ENCODE measurements around the gene HTRA3. TPM values are rescaled to one million over a fixed set of nuclear protein-coding genes. Genes with fewer than 3 reads are reported as not detected.

HTRA3 gene
- total and polyA plus RNA-seq, 2 of the 4 experiments (the other 2 are of a cell fraction): 1.3 to 9.5 TPM

- Histone ChIP-seq H3K56ac (ENCODE audit: extremely low read depth, insufficient read depth, low read length) (no peak overlapping the region), H3K4me3 (ENCODE audit: insufficient read depth, low read depth, low read length) (no peak overlapping the region), H3K4me1 (ENCODE audit: control insufficient read depth, insufficient read depth, low read length) (peaks cover 7% of the 10 kb centered on the region), H4K8ac (ENCODE audit: low read depth in 2 of 2, low read length in 2 of 2) (no peak overlapping the region), H3K36me3 (ENCODE audit: control insufficient read depth, insufficient read depth, low read length) (no peaks in the 10 kb centered on the region), H3K9me1 (ENCODE audit: insufficient read depth, low read length) (0 out of 2 replicates have a peak, but pooled peaks cover 6% of the 10 kb centered on the region), H3K4ac (ENCODE audit: low read depth, low read length) (no peak overlapping the region), H3K27me3 (ENCODE audit: control insufficient read depth, insufficient read depth, low read length) (peaks cover 3% of the 10 kb centered on the region; the same call in 1 of the 2 replicates), H3K4me2 (ENCODE audit: low read depth, low read length) (no peak overlapping the region), H4K91ac (ENCODE audit: insufficient read depth, low read depth, low read length) (no peak overlapping the region), H3K27ac (ENCODE audit: insufficient read depth, low read length) (no peak overlapping the region), H3K23ac (ENCODE audit: low read depth, low read length) (no peak overlapping the region), H3K9me3 (ENCODE audit: control insufficient read depth, insufficient read depth, low read length) (no peaks in the 10 kb centered on the region), H3K18ac (ENCODE audit: low read depth, low read length) (no peak overlapping the region), H3K9ac (ENCODE audit: low read depth, low read length) (no peak overlapping the region), H2AK9ac (replicated peaks; ENCODE audit: low read depth, low read length, poor library complexity) (no peak overlapping the region), H2BK20ac (ENCODE audit: low read depth, low read length) (no peak overlapping the region), H2BK5ac (ENCODE audit: low read depth, low read length, poor library complexity, severe bottlenecking) (no peak overlapping the region), H2AFZ (replicated peaks; ENCODE audit: low read length, poor library complexity) (no peak overlapping the region), H2BK120ac (ENCODE audit: low read depth, low read length) (no peak overlapping the region), H3K14ac (replicated peaks; ENCODE audit: low read depth, low read length) (no peak overlapping the region), H3K79me1 (ENCODE audit: low read depth in 1 of 2, low read length in 2 of 2) (no peaks in the 10 kb centered on the region), H2AK5ac (ENCODE audit: low read depth, low read length) (no peak overlapping the region), H4K20me1 (ENCODE audit: insufficient read depth, low read length) (no peaks in the 10 kb centered on the region; the same call in 1 of the 2 replicates), H2BK15ac (ENCODE audit: low read depth, low read length) (no peak overlapping the region), H4K5ac (ENCODE audit: low read depth, low read length) (no peak overlapping the region)
- DNase-seq (no peak), ATAC-seq (ENCODE audit: low read depth) (no peak)
- TF ChIP-seq USF2 (IDR thresholded peaks at IDR 0.05; ENCODE audit: low read depth, low read length) (no peak), FOS (IDR thresholded peaks at IDR 0.05; ENCODE audit: low read depth, low read length) (no peak), CEBPB (IDR thresholded peaks at IDR 0.05; ENCODE audit: low read depth, low read length) (no peak), CTCF (conservative IDR thresholded peaks at IDR 0.05; ENCODE audit: low read depth, low read length) (no peak), MAFK (IDR thresholded peaks at IDR 0.05; ENCODE audit: low read depth, low read length) (peak; percentile 93)
- dilution Hi-C loops (cut with HindIII; ENCODE audit: low sequenced_read_pairs, unreplicated experiment) (no loop called here), in situ Hi-C loops (cut with MboI; ENCODE audit: low sequenced_read_pairs) (no loop called here), intact Hi-C loops (cut with micrococcal nuclease) (no loop called here)
- ChIA-PET CTCF (interaction anchor here (2.8 kb wide), 1 partner anchor 53 kb away, joined by 6 read pairs; no protein-coding TSS in a partner anchor), POLR2A (ENCODE audit: unreplicated experiment) (interaction anchor here (0.6 kb wide), 1 partner anchor 179 kb away, joined by 3 read pairs; no protein-coding TSS in a partner anchor)
- BruUV-seq (replicated peaks): no TSS peak
- 90% methylated on average over 2 of the region's 11 CpGs; no CpG with 5 or more reads in 1 of the 2 experiments for WGBS, 2 experiments (ENCODE audit: extremely low coverage in 2 of 2, insufficient read length in 1 of 2)
Observed at GRCh38 chr4:8230033-8230432, 39.5 kb upstream of the HTRA3 start.

Measured in IMR-90 (cell line).